Stimulated activated CD8-positive, alpha-beta memory T cell treated with anti-CD3 and anti-CD28 coated beads, Interleukin-4, amount 100 ng/mL, for 24 hours (primary cell): Measurements from ENCODE around the gene RXFP1.

Source experiments
- DNase-seq: peaks from one replicate; pipeline ENCODE4 v3.0.0-alpha.2; 2020; ENCODE audit warnings: low read depth

RXFP1 gene

DNA sequence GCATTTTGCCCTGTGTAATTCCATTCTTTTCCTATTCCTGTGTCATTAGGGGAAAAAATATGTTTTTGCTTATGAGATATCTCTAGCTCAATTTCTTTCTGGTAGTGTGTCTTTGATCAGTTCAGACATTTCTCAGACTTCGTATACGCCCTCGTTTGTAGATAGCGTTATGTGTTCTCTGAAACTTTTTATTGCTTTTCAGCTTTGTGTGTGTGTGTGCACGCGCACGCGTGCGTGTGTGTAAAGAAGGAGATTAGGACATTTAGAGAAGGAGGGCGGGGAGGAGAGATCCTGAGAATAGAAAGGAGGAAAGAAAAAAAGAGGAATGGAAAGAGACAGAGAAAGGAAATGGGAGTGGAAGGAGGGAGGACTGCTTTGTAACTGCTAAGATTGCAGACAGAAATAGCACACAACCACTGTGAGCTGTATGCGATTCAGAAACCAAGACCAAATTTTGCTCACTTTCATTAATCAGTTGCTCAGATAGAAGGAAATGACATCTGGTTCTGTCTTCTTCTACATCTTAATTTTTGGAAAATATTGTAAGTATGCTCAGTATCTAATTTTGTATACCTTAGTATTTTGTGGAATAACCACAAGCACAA, at the start of gene RXFP1:
Gene RXFP1, plus strand, starts transcription at position 399 of the 605 bp plus-strand sequence. Its CDS starts 95 bp downstream, at position 494.
- DNase-seq, result no peak

- no peak for DNase-seq
Observed at GRCh38 chr4:158481811-158482210, 39.9 kb upstream of the RXFP1 start.

DNA sequence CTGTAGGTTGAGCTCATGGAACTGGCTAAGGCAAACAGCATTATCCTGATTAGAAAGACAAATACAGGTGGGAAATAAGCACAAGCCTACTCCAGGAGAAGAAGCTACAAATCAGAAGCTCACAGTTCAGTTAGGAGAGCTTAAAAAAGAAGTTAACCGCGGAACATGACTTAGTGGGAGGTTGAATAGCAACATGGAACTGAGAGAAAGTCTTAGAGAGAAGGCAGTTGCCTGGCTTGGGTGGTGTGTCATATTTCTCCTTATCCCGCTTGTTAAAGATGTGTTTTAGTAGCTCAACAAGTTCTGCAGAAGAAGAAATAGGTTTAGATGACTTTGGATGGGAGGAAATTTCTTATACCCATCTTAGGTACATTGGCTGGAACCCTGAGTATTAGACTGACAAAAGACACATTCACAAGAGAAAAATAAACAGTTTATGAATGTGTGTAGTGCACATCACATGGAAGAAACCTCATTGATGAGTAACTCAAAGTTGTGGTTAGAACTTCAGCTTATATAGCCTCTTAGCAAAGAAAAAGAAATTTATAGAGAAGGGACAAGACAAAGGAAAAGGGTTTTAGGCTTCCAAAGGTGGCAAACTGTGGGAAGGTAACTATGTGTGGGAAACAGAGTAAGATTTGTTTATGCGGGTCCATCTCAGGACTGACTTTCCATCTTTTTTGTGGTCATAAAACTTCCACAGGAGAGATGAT, 37.4 kb upstream of the RXFP1 start:
- DNase-seq, result no peak

- no peak for DNase-seq
Observed at GRCh38 chr4:158490629-158491028, 31.1 kb upstream of the RXFP1 start.

DNA sequence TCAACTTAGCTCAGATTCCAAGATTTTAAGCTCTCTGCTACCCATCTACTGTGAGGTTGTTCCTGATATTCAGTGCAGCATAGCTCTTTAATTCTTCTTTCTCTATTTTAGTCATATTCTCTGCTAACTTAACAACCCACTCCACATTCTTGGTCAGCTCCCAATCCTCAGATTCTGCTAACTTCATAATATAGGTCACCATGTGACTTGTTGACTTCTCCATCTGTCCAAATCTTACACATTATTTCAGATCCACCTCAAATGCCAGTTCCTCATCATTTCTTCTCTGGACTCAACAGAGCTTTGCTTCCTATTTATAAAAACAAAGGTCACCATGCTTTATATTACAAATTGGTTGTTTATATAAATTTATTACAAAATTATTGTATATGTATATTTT, 29.3 kb upstream of the RXFP1 start:
- DNase-seq, result no peak

DNA sequence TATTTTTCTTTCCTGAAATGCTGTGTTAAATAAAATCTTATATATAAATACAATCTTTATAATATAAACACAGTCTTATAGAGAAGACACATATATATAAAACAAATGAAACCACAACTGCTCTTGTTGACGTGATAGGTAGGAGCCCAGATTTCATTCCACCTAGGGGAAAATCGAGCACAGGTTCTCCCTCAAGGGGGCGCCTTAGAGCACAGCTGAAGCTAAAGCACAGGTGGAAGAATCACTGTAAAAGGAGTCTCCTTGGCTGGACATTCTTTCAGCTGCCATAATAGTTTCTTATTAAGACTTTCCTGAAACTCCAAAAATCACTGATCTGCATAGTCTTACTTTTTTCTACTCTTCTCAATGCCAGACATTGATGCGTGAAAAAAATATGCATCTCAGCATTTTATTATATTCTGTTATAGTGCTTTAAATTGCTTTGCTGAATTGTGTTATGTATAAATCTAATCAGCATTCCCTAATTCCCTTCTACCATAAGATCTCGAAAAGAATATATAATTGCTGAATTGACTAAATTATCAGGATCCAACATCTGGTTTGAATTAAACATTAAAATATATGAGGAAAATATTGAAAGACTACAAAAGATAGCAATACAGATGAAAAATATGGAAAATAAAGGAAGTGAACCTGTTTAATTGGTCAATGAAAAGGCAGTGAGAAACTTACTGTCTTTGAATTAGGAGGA, 25.5 kb upstream of the RXFP1 start:
- no peak for DNase-seq

GRCh38 chr4:158500054-158500453, 21.6 kb upstream of the RXFP1 start:
- no peak for DNase-seq

- no peak for DNase-seq
Observed at GRCh38 chr4:158513256-158513655, 8.4 kb upstream of the RXFP1 start.

DNA sequence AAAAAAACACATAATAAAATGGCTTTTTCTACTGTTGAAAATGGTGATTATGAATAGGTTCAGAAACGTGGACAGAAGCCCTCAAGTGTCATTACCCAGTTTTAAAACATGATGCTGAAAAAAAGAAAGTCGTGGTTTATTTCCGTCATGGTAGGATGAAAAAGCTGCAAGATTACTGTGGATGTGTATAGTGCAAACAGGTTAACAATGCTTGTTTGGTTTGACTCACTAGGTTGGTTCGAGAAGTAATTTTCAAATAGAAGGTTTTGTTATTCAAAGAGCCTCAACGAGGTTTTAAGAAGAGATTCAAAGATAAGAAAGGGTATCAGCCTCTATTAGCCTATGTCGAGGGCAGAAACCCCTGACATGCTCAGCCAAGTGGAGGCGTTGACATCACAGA, 2.5 kb upstream of the RXFP1 start:
- DNase-seq, result no peak

GRCh38 chr4:158523990-158524535, 2.4 kb downstream of the RXFP1 start:
- DNase-seq, result no peak

GRCh38 chr4:158527516-158527915, 5.8 kb downstream of the RXFP1 start:
- DNase-seq, result no peak

DNA sequence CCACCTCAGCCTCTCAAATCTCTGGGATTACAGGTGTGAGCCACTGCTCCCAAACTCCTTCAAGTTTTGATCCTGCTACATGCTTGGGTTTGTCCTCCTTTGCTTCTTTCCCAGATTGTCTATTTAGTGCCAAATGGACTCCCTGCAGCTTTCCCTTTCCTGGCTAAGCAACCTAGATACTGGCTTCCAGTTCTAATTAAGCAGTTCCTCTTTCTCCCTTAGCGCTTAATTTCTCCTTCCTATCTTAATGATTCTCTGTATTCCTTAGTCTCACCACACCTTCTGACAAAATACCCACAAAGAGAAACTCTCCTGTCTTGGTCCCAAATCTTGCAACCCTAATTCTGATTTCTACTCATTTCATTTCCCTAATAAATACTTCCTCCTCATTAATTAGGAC, 7.8 kb downstream of the RXFP1 start:
- DNase-seq, result no peak

DNA sequence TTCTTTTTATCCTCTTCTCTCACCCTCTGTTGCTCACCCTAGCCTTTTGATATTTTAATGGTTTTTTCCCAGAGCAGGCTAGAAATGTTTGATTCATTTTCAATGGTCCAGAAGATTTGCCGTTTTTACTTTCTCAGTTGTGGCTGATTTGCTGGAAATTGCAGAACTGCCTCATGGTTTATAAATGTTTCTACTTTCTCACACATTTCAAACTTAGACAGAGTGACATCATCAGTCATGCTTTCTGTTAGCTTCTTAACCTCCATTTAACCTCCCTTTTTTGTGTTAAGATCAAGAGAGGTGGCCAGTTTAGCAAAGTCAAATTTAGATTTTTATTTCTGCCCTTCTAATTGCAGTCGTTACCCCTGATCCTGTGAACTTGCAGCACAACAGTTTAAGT, 8.7 kb downstream of the RXFP1 start:
- no peak for DNase-seq

DNA sequence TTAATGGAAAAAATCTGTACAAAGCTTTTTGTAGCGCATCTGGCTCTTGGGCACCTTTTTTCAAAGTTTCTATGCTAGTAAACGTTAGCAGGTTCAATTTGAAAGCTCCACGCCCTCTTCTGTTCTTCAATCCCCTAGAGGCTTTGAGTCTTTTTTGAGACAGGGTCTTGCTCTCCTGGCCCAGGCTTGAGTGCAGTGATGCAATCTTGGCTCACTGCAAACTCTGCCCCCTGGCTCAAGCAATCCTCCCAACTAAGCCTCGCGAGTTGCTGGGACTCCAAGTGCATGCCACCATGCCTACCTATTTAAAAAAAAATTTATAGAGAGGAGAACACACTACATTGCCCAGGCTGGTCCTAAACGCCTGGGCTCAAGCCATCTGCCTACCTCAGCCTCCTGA, 9.2 kb downstream of the RXFP1 start:
- no peak for DNase-seq

GRCh38 chr4:158532556-158533231, 11.0 kb downstream of the RXFP1 start:
- no peak for DNase-seq

DNA sequence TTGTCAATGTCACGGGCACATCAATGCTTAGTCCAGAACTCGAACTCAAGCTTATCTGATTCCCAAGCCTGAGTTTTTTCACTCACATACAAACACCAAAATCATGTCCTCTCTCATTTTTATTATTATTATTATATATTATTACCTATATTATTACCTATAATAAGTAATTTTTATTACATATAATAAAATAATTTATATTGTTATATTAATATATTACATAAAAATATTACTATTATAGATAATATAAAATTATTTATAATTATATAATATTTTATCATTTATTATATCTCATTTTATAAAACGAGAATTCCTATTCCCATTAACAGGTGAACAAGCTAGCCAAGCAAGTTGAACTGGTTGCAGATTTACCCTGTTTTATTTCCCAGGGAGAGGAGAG, 13.0 kb downstream of the RXFP1 start:
- DNase-seq, result no peak

GRCh38 chr4:158535130-158535614, 13.5 kb downstream of the RXFP1 start:
- no peak for DNase-seq

DNA sequence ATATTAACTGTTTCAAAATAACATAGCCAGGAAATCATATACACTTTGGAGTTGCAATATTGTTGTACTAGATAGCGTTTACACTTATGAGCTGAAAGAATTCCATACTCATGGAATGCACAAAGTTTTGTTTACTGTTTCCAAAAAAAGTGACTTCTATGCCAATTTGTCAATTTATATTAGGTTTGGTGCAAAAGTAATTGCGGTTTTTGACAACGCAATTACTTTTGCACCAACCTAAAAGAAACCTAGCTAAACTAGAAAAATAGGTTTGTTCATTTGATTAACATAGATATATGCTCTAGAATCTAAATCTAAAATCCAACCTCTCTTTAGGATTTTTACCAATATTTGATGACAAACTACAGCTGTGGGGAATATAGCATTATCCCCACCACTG, 15.2 kb downstream of the RXFP1 start:
- no peak for DNase-seq

DNA sequence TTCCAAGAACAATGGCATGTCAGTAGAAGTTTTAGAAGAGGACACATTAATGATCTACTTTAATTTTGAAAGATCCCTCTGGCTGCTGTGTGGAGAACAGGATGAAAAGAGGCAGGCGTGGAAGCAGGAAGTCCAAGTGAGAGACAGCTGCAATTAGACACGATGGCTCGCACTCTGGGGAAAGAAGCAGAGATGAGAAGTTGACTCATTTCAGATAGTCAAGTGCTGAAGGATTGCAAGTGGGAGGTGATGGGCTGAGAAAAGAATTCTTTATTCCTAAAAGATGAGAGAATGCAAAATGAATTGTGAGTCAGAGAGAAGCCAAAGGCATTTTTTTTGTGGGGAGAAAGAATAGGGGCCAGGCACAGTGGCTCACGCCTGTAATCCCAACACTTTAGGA, 16.5 kb downstream of the RXFP1 start:
- DNase-seq, result no peak

DNA sequence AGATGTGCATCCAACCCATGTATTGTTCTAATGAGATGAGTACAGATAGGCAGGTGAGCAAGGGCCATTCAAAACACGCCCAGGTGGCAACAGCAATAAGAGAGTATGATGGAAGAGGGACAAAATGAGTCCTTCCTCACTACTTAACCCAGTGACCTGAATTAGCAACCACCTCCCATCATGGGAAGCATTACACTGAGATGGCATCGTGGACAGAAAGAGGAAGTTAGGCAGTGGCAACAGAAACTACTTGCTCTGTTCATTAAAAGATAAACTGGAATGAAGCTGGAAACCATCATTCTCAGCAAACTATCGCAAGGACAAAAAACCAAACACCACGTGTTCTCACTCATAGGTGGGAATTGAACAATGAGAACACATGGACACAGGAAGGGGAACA, 17.2 kb downstream of the RXFP1 start:
- DNase-seq, result no peak

GRCh38 chr4:158540125-158540907, 18.6 kb downstream of the RXFP1 start:
- no peak for DNase-seq

DNA sequence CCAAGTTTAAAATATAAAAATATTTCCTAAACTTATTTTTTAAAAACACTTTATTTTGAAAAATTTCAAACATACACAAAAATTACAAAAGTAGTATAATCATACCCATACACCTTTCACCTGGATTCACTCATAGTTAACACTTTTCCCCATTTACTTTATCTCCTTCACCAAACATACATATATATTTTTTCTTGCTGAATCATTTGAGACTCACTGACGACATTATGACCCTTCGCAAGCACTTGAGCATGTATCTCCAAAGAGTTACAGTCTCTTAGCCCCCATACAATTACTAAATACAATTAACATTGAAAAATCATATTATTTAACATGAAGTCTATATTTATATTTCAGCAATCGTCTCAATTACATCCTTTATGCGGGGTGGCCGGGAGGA, 19.8 kb downstream of the RXFP1 start:
- no peak for DNase-seq
